A673 (cell line): ENCODE measurements around the gene ZNF837. TPM values are rescaled to one million over a fixed set of nuclear protein-coding genes. Genes with fewer than 3 reads are reported as not detected.

Experiments
- Bru-seq: library from RNA; stranded (reverse); fragments of 400-500 nt; gene quantifications from one replicate; lab custom pipeline; 2021; lab: Mats Ljungman, UMichigan
- BruChase-seq, 2 experiments: library from RNA; stranded (reverse); fragments of 400-500 nt; gene quantifications; one replicate each; lab custom pipeline; 2021; lab: Mats Ljungman, UMichigan
- BruUV-seq: library from RNA; stranded (reverse); fragments of 400-500 nt; replicated peaks from 2 replicates; lab custom pipeline; 2021; lab: Mats Ljungman, UMichigan
- CTCF ChIA-PET: fragments of 300-600 bp; sonication (Branson Sonifier 250); formaldehyde crosslinking; loops from one replicate; lab custom pipeline; 2022; ENCODE audit warnings: antibody characterized with exemption; lab: Charles Lee
- POLR2A ChIA-PET: fragments of 300-600 bp; sonication (Branson Sonifier 250); formaldehyde crosslinking; loops from one replicate; lab custom pipeline; 2022; ENCODE audit warnings: antibody characterized with exemption; ENCODE audit not compliant: low non-redundant PET; lab: Charles Lee
- DNase-seq: peaks from one replicate; pipeline ENCODE4 v3.0.0-alpha.2; 2015; ENCODE audit warnings: low spot score
- H3K27ac ChIP-seq: fragments of 200-600 bp; sonication (generic); 2 replicates; pipeline ENCODE4 v1.5.1; 2016; ENCODE audit warnings: mixed run types, low read depth, mild to moderate bottlenecking, mixed read lengths, antibody characterized with exemption, low read length; ENCODE audit not compliant: poor library complexity, severe bottlenecking
- H3K27me3 ChIP-seq: fragments of 200-600 bp; sonication (generic); replicated peaks from 2 replicates; pipeline ENCODE4 v1.6.1; 2017; ENCODE audit warnings: mixed run types, low read depth, mild to moderate bottlenecking, mixed read lengths, antibody characterized with exemption, low read length; ENCODE audit not compliant: insufficient read depth, poor library complexity
- H3K36me3 ChIP-seq: fragments of 200-600 bp; sonication (generic); 2 replicates; pipeline ENCODE4 v1.6.1; 2016; ENCODE audit warnings: mixed run types, mild to moderate bottlenecking, mixed read lengths, antibody characterized with exemption, low read length; ENCODE audit not compliant: insufficient read depth, poor library complexity, severe bottlenecking
- H3K4me1 ChIP-seq: fragments of 200-600 bp; sonication (generic); 2 replicates; pipeline ENCODE4 v1.6.1; 2017; ENCODE audit warnings: mixed run types, mild to moderate bottlenecking, mixed read lengths, antibody characterized with exemption, low read length; ENCODE audit not compliant: insufficient read depth, poor library complexity, severe bottlenecking
- H3K4me3 ChIP-seq: fragments of 200-600 bp; sonication (generic); 2 replicates; pipeline ENCODE4 v1.5.1; 2016; ENCODE audit warnings: low read depth, mixed run types, mild to moderate bottlenecking, mixed read lengths, low read length; ENCODE audit not compliant: poor library complexity, severe bottlenecking
- H3K9me3 ChIP-seq: fragments of 200-600 bp; sonication (generic); 2 replicates; pipeline ENCODE4 v1.6.1; 2016; ENCODE audit warnings: mixed run types, low read depth, mild to moderate bottlenecking, mixed read lengths, antibody characterized with exemption, low read length; ENCODE audit not compliant: poor library complexity, severe bottlenecking
- EZH2 ChIP-seq: fragments of 200-600 bp; sonication (generic); IDR thresholded peaks from 2 replicates; pipeline ENCODE4 v1.6.1; 2017; ENCODE audit warnings: borderline replicate concordance, low read depth, mild to moderate bottlenecking, mixed read lengths, antibody characterized with exemption, low read length; ENCODE audit not compliant: poor library complexity, severe bottlenecking
- intact Hi-C: fragments of 100-400 bp; cut with micrococcal nuclease; formaldehyde crosslinking; loops from one replicate; pipeline ENCODE4 v1.10.0; 2022; ENCODE audit not compliant: unreplicated experiment
- long read RNA-seq: library from polyadenylated mRNA; stranded (forward); transcript quantifications from one replicate; pipeline ENCODE4 v2.0.0, GENCODE V29; 2022
- total RNA-seq: library from RNA; stranded (reverse); gene quantifications from 2 replicates; pipeline ENCODE4 v1.2.3, GENCODE V29; 2021
- TF ChIP-seq, protein P1 (sequence below): fragments of 300-800, 200-600 bp; sonication (generic); conservative IDR thresholded peaks from 2 replicates; pipeline ENCODE4 v1.5.1; 2017; ENCODE audit warnings: low read depth, mild to moderate bottlenecking, antibody characterized with exemption, low read length, moderate library complexity, mixed read lengths

The ZNF837 gene
- total RNA-seq (1.3 and 1.8 TPM in 2 replicates), Bru-seq, nascent RNA (percentile 41 among the genes with signal in this experiment), BruChase-seq, experiment 1, labeled RNA remaining after a 2-hour chase (percentile 31 among the genes with signal in this experiment), BruChase-seq, experiment 2, labeled RNA remaining after a 6-hour chase (percentile 41 among the genes with signal in this experiment)
- long read RNA-seq, transcript ZNF837-201 (3 exons, 2,038 nt), result major isoform, 5 of 9 reads
- long read RNA-seq, partial matches to known transcripts, result 0 of 9 reads
- long read RNA-seq, other reads (novel, unspliced or antisense), result 1 of 9 reads

DNA sequence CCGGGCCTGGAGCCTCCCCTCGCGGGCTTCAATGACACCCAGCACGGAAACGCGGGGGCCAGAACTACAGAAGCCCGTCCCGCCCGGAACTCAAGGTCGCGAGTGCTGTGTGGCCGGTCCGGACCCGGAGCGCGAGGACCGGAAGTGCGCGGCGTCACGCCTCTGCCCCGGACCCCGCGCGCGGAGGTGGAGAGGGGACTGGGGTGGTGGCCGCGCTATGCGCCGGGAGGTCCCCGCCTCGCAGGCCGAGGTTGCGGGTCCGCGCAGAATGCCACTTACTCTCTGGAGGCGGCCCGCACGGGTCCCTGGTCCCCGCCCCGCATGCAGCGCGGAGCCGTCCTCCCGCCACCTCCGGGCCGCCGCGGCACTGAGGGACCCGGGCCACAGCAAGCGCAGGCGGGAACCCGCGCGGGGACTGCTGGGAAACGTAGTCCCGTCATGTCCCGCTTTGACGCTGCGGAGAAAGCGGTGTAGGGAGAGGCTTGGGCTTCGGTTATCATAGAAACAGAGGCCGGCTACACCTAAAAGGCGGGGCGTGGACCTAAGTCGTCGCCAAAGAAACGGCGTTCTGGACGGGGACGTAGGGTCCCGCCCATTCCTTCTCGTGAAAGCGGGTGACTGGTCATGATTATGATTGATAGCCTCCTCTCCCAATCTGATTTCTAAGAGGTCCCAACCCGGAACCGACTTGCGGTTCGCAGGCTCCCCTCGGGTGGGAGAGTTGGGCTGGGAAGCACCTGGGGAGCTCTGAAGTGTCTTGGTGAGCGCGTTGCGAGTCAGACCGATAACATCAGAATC, at the start of gene ZNF837:
TSS of gene ZNF837 (minus strand) at position 369 of the 798 bp plus-strand sequence. CDS start 11,698 bp downstream, outside the sequence.
- Histone ChIP-seq H3K27ac (peak within 1 kb of the TSS; percentile 96), H3K27me3 (no peaks in the 10 kb centered on the region), H3K9me3 (no peaks in the 10 kb centered on the region), H3K4me3 (peak within 1 kb of the TSS; percentile 72), H3K36me3 (no peaks in the 10 kb centered on the region), H3K4me1 (peaks cover 5% of the 10 kb centered on the region)
- TF ChIP-seq, protein P1, sequence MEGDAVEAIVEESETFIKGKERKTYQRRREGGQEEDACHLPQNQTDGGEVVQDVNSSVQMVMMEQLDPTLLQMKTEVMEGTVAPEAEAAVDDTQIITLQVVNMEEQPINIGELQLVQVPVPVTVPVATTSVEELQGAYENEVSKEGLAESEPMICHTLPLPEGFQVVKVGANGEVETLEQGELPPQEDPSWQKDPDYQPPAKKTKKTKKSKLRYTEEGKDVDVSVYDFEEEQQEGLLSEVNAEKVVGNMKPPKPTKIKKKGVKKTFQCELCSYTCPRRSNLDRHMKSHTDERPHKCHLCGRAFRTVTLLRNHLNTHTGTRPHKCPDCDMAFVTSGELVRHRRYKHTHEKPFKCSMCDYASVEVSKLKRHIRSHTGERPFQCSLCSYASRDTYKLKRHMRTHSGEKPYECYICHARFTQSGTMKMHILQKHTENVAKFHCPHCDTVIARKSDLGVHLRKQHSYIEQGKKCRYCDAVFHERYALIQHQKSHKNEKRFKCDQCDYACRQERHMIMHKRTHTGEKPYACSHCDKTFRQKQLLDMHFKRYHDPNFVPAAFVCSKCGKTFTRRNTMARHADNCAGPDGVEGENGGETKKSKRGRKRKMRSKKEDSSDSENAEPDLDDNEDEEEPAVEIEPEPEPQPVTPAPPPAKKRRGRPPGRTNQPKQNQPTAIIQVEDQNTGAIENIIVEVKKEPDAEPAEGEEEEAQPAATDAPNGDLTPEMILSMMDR, result no peak
- no peak for TF ChIP-seq EZH2
- intact Hi-C loops, result loop anchor here (2.0 kb wide), 1 partner anchor 76 kb away; the partner anchor contains the start of gene ERVK3-1
- CTCF ChIA-PET, result no interaction called here
- DNase-seq, result peak; percentile 100
- POLR2A ChIA-PET, result no interaction called here
- no TSS peak for BruUV-seq

DNA sequence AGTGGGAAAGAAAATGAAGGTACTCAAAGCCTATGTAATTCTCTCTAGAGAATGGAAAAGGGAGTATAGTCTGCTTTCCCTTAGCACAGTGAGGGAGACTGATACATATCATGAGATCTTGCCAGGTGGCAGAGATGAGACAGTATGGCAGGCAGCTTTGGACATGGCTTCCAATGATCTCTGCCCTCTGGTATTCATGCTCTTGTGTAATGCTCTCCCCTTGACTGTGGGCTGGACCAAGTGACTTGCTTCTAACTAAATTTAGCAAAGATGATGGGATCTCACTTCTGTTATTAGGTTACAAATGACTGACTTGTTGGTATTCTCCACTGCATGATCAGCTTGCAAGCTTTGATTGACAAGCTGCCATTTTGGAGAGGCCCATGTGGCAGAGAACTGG, 48.9 kb upstream of the ZNF837 start:
- no peaks in the 10 kb centered on the region for H3K4me1 ChIP-seq
- intact Hi-C loops, result no loop called here
- DNase-seq, result no peak
- ChIA-PET CTCF (no interaction called here), POLR2A (no interaction called here)
- BruUV-seq, result no TSS peak
- TF ChIP-seq, protein P1, result no peak
- no peak for TF ChIP-seq EZH2
- no peak overlapping the region for H3K4me3 ChIP-seq
- H3K27me3 ChIP-seq, result no peaks in the 10 kb centered on the region
- H3K36me3 ChIP-seq, result peaks cover 29% of the 10 kb centered on the region
- peaks cover 72% of the 10 kb centered on the region for H3K9me3 ChIP-seq
- no peak overlapping the region for H3K27ac ChIP-seq

DNA sequence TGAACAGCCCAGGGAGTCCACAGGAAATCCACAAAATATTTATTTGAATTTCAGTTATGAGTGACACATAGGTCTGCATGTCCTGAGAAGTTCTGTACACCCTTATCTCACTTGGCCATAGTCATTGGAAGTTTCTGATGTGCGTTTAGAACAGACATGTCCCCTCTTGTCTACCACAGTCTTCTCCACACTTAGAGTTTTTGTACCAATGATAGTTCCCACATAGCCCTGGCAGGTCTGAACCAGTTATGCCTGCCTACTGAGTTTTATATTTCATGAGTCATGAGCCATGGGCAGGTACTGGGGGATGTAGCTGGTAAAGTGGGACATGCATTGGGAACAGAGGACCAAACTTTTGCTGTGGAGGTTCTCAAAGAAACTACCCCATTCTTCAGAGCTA, 47.8 kb upstream of the ZNF837 start:
- Histone ChIP-seq H3K27ac (no peak overlapping the region), H3K9me3 (peaks cover 67% of the 10 kb centered on the region), H3K4me1 (no peaks in the 10 kb centered on the region), H3K27me3 (no peaks in the 10 kb centered on the region), H3K4me3 (no peak overlapping the region), H3K36me3 (peaks cover 18% of the 10 kb centered on the region)
- no TSS peak for BruUV-seq
- ChIA-PET CTCF (no interaction called here), POLR2A (no interaction called here)
- DNase-seq, result no peak
- no peak for TF ChIP-seq EZH2
- TF ChIP-seq, protein P1, result no peak
- intact Hi-C loops, result no loop called here
